Measurements from ENCODE around the gene DISP2.

DNA sequence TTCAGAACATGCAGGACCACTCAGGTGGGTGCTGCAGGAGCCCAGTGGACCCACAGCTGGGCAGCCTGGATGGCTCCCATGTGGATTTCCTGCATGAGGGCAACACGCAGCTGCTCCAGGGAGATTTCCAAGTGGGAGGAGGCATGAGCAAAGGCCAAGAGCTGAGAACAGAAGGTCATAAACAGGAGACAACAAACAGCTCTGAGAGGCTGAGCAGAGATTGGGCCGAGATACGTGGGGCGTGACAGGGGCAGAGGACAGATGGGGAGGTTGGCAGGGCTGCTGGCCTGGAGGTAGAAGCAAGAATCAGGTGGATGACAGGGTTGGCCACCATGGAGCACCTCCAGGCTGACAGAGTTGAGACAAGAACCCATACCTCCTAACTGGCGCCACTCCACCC lies 4.3 kb upstream of the DISP2 start:
- no peak for TF ChIP-seq EP300 (IDR thresholded peaks at IDR 0.05; ENCODE audit: low read depth)
- peak; percentile 85 for TF ChIP-seq POLR2A (IDR thresholded peaks at IDR 0.05)
- TF ChIP-seq, protein P1, sequence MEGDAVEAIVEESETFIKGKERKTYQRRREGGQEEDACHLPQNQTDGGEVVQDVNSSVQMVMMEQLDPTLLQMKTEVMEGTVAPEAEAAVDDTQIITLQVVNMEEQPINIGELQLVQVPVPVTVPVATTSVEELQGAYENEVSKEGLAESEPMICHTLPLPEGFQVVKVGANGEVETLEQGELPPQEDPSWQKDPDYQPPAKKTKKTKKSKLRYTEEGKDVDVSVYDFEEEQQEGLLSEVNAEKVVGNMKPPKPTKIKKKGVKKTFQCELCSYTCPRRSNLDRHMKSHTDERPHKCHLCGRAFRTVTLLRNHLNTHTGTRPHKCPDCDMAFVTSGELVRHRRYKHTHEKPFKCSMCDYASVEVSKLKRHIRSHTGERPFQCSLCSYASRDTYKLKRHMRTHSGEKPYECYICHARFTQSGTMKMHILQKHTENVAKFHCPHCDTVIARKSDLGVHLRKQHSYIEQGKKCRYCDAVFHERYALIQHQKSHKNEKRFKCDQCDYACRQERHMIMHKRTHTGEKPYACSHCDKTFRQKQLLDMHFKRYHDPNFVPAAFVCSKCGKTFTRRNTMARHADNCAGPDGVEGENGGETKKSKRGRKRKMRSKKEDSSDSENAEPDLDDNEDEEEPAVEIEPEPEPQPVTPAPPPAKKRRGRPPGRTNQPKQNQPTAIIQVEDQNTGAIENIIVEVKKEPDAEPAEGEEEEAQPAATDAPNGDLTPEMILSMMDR (IDR thresholded peaks at IDR 0.05), result no peak
- peak; percentile 73 to 85 (median 81) for TF ChIP-seq POLR2AphosphoS5 (IDR thresholded peaks at IDR 0.05)
